GM12891 (cell line): Measurements from ENCODE around the gene ECE2.

Source experiments
- PAX5 ChIP-seq: IDR thresholded peaks from 2 replicates; pipeline ENCODE4 v1.6.1; 2011; ENCODE audit warnings: low read length, moderate library complexity, mild to moderate bottlenecking; ENCODE audit not compliant: insufficient read depth, severe bottlenecking
- POLR2A ChIP-seq: IDR thresholded peaks from 2 replicates; pipeline ENCODE4 v1.6.1; 2011; ENCODE audit warnings: low read depth, low read length, control low read depth
- POLR2AphosphoS5 ChIP-seq: IDR thresholded peaks from 2 replicates; pipeline ENCODE4 v1.6.1; 2011; ENCODE audit warnings: low read depth, low read length, control low read depth
- POU2F2 ChIP-seq: IDR thresholded peaks from 2 replicates; pipeline ENCODE4 v1.6.1; 2011; ENCODE audit warnings: low read depth, mild to moderate bottlenecking, control low read depth, low read length, moderate library complexity
- SPI1 ChIP-seq: IDR thresholded peaks from 2 replicates; pipeline ENCODE4 v1.6.1; 2011; ENCODE audit warnings: low read depth, low read length, control low read depth
- TAF1 ChIP-seq: IDR thresholded peaks from 2 replicates; pipeline ENCODE4 v1.6.1; 2011; ENCODE audit warnings: low read depth, low read length, control low read depth

GRCh38 chr3:184239221-184239620 lies 36.6 kb upstream of the ECE2 start:
- no peak for TF ChIP-seq POLR2AphosphoS5
- no peak for TF ChIP-seq TAF1
- no peak for TF ChIP-seq POLR2A
- no peak for TF ChIP-seq PAX5
- TF ChIP-seq POU2F2 = no peak
- TF ChIP-seq SPI1 = no peak
